Measurements from ENCODE around the gene LYRM4. TPM values are rescaled to one million over a fixed set of nuclear protein-coding genes. Genes with fewer than 3 reads are reported as not detected.

The LYRM4 gene
- total RNA-seq, 1 donor from 2014 or later, result 27.1 TPM

DNA sequence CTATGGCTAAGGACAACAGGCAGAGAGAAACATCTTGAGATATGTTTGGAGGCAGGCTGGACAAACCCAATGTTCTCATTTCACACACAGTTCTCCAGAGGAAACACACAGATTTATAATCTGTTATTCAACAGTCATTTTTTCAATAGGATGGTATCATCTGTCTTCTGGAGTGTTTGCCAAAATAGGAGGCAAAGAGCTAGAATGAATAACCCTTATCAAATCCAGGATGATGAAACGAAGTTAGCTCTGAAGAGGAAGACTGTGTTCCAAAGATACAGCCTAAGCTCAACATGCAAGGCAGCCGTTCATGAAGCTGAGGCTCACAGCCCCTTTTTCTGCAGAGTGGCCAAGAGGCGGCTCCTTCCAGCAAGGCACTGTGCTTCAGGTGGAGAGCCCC, 104.8 kb downstream of the LYRM4 start:
- H3K27ac Mint-ChIP-seq (ENCODE audit: unreplicated experiment), result no peak overlapping the region
- H3K36me3 Mint-ChIP-seq (ENCODE audit: unreplicated experiment), result no peaks in the 10 kb centered on the region
- no peak overlapping the region for H3K4me3 Mint-ChIP-seq (ENCODE audit: unreplicated experiment)
- no peaks in the 10 kb centered on the region for H3K27me3 Mint-ChIP-seq (ENCODE audit: unreplicated experiment)
- DNase-seq (ENCODE audit: extremely low spot score, unreplicated experiment), result no peak
- peaks cover 5% of the 10 kb centered on the region for H3K4me1 Mint-ChIP-seq (ENCODE audit: unreplicated experiment)
- TF ChIP-seq, protein P1, sequence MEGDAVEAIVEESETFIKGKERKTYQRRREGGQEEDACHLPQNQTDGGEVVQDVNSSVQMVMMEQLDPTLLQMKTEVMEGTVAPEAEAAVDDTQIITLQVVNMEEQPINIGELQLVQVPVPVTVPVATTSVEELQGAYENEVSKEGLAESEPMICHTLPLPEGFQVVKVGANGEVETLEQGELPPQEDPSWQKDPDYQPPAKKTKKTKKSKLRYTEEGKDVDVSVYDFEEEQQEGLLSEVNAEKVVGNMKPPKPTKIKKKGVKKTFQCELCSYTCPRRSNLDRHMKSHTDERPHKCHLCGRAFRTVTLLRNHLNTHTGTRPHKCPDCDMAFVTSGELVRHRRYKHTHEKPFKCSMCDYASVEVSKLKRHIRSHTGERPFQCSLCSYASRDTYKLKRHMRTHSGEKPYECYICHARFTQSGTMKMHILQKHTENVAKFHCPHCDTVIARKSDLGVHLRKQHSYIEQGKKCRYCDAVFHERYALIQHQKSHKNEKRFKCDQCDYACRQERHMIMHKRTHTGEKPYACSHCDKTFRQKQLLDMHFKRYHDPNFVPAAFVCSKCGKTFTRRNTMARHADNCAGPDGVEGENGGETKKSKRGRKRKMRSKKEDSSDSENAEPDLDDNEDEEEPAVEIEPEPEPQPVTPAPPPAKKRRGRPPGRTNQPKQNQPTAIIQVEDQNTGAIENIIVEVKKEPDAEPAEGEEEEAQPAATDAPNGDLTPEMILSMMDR (IDR thresholded peaks at IDR 0.05), result no peak
- H3K9me3 Mint-ChIP-seq (ENCODE audit: unreplicated experiment), result no peaks in the 10 kb centered on the region

DNA sequence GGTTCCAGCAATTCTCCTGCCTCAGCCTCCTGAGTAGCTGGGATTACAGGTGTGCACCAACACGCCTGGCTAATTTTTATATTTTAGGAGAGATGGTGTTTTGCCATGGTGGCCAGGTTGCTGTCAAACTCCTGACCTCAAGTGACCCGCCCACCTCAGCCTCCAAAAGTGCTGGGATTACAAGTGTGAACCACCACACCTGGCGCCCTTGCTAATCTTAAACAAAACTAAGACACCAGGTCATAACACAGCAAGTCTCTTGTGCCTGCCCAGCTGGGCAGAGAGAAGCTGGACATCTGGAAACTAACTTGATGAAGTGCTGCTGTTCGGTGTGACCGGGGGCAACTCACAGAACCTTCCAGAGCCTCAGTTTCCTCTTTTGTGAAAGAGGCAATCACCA, 107.6 kb downstream of the LYRM4 start:
- H3K9me3 Mint-ChIP-seq (ENCODE audit: unreplicated experiment), result no peaks in the 10 kb centered on the region
- DNase-seq (ENCODE audit: extremely low spot score, unreplicated experiment), result no peak
- no peaks in the 10 kb centered on the region for H3K36me3 Mint-ChIP-seq (ENCODE audit: unreplicated experiment)
- TF ChIP-seq, protein P1 (IDR thresholded peaks at IDR 0.05), result no peak
- H3K27ac Mint-ChIP-seq (ENCODE audit: unreplicated experiment), result no peak overlapping the region
- peaks cover 5% of the 10 kb centered on the region for H3K4me1 Mint-ChIP-seq (ENCODE audit: unreplicated experiment)
- H3K4me3 Mint-ChIP-seq (ENCODE audit: unreplicated experiment), result no peak overlapping the region
- no peaks in the 10 kb centered on the region for H3K27me3 Mint-ChIP-seq (ENCODE audit: unreplicated experiment)

DNA sequence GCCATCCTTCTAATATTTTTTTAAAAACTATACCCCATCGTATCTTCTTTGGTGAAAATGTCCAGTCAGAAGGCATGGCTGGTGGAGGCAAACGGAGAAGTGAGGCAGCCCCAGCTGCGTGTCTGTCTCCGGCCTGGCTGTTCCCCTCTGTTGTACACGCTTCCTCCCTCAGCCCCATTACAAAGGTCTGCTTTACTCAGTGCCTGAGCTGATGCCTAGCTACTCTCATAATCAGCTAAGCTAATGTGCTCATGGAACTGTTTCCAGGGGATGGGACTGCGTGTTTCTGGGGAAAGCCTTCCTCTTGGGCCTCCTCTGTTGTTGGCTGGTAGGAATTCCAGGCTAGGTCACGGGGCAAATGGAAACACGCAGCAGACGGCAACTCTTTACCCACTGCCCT, 108.3 kb downstream of the LYRM4 start:
- TF ChIP-seq, protein P1 (IDR thresholded peaks at IDR 0.05), result no peak
- no peak for DNase-seq (ENCODE audit: extremely low spot score, unreplicated experiment)
- no peak overlapping the region for H3K4me3 Mint-ChIP-seq (ENCODE audit: unreplicated experiment)

GRCh38 chr6:5151955-5152401, 108.8 kb downstream of the LYRM4 start:
- Mint-ChIP-seq H3K9me3 (ENCODE audit: unreplicated experiment) (no peaks in the 10 kb centered on the region), H3K27me3 (ENCODE audit: unreplicated experiment) (no peaks in the 10 kb centered on the region), H3K4me3 (ENCODE audit: unreplicated experiment) (no peak overlapping the region), H3K4me1 (ENCODE audit: unreplicated experiment) (peaks cover 5% of the 10 kb centered on the region), H3K36me3 (ENCODE audit: unreplicated experiment) (no peaks in the 10 kb centered on the region), H3K27ac (ENCODE audit: unreplicated experiment) (peak overlapping the region; percentile 20)
- TF ChIP-seq, protein P1 (IDR thresholded peaks at IDR 0.05), result no peak
- no peak for DNase-seq (ENCODE audit: extremely low spot score, unreplicated experiment)

More for the DNA sequence above, 108.3 kb downstream of the LYRM4 start:
- Mint-ChIP-seq H3K4me1 (ENCODE audit: unreplicated experiment) (peaks cover 5% of the 10 kb centered on the region), H3K27me3 (ENCODE audit: unreplicated experiment) (no peaks in the 10 kb centered on the region), H3K36me3 (ENCODE audit: unreplicated experiment) (no peaks in the 10 kb centered on the region), H3K9me3 (ENCODE audit: unreplicated experiment) (no peaks in the 10 kb centered on the region), H3K27ac (ENCODE audit: unreplicated experiment) (no peak overlapping the region)

DNA sequence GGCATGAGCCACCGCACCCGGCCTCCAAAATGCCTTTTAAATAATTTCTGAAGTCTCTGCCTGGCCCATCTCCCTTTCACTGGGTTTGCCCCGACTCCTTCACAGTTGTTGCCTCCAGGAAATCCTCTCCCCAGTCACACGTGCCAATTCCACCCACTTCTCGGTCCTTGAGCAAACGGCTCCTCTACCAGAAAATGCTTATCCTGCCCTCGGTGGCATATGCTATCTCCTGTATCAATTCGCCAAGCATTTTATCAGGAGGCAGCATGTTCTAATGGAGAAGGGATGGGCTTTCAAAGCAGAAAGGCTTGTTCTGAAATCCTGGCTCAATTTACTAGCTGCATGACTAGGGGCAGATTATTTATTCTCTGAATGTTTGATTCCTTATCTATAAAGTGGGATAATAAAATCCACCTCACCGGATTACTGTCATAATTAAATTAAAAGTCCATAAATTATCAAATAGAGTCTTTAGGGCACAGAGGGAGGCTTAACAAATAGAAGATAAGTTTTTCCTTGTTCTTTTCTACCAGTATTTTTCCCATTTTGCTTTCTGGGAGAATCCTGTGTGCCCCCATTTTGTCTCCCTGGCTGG, 109.3 kb downstream of the LYRM4 start:
- H3K36me3 Mint-ChIP-seq (ENCODE audit: unreplicated experiment), result no peaks in the 10 kb centered on the region
- no peak overlapping the region for H3K4me3 Mint-ChIP-seq (ENCODE audit: unreplicated experiment)
- H3K9me3 Mint-ChIP-seq (ENCODE audit: unreplicated experiment), result no peaks in the 10 kb centered on the region
- no peak for DNase-seq (ENCODE audit: extremely low spot score, unreplicated experiment)
- peaks cover 5% of the 10 kb centered on the region for H3K4me1 Mint-ChIP-seq (ENCODE audit: unreplicated experiment)
- no peaks in the 10 kb centered on the region for H3K27me3 Mint-ChIP-seq (ENCODE audit: unreplicated experiment)
- no peak overlapping the region for H3K27ac Mint-ChIP-seq (ENCODE audit: unreplicated experiment)
- TF ChIP-seq, protein P1 (IDR thresholded peaks at IDR 0.05), result no peak

Data from osteocyte (in vitro differentiated cells).